Peyer's patch (tissue), 4 donors: ENCODE results near the gene ARHGEF12. TPM values are rescaled to one million over a fixed set of nuclear protein-coding genes. Genes with fewer than 3 reads are reported as not detected.

Source experiments
- DNase-seq, 3 donors: peaks; one replicate each; pipeline ENCODE4 v3.0.0-alpha.2; 2017 to 2019
- H3K27ac ChIP-seq, 4 donors: fragments of 200-600 bp; sonication (generic); one replicate each; pipeline ENCODE4 v1.5.1; 2016 to 2019
- H3K27me3 ChIP-seq, 2 donors: fragments of 200-600 bp; sonication (generic); one replicate each; pipeline ENCODE4 v1.5.1; 2019
- H3K36me3 ChIP-seq, 3 donors: fragments of 200-600 bp; sonication (generic); one replicate each; pipeline ENCODE4 v1.5.1; 2016 to 2019
- H3K4me1 ChIP-seq, 4 donors: fragments of 200-600 bp; sonication (generic); one replicate each; pipeline ENCODE4 v1.5.1; 2016 to 2019
- H3K4me3 ChIP-seq, 4 donors: fragments of 200-600 bp; sonication (generic); 1 replicate in 3 of 4; 2 replicates in 1 of 4; pipeline ENCODE4 v1.5.1; 2016 to 2019; ENCODE audit warnings: mild to moderate bottlenecking in 1 of 4
- H3K9me3 ChIP-seq, 4 donors: fragments of 200-600 bp; sonication (generic); one replicate each; pipeline ENCODE4 v1.5.1; 2016 to 2019; ENCODE audit warnings: mild to moderate bottlenecking in 1 of 4
- POLR2A ChIP-seq, 2 donors: fragments of 450-650 bp; IDR thresholded peaks; one replicate each; pipeline ENCODE4 v1.5.1; 2017; ENCODE audit warnings: antibody characterized with exemption in 2 of 2, mild to moderate bottlenecking in 2 of 2, moderate library complexity in 2 of 2
- total RNA-seq, 4 donors: library from RNA; depleted of rRNA; stranded (reverse); fragments of >200 nt; gene quantifications; one replicate each; pipeline ENCODE4 v1.1.0, GENCODE V29; 2016
- TF ChIP-seq, protein P1 (sequence below), 6 experiments: fragments of 450-650 bp in 4 of 6; fragments of 200-600 bp in 2 of 6; sonication (generic) in 1 of 6; IDR thresholded peaks; one replicate each; pipeline ENCODE4 v1.5.1; 2017 to 2019; ENCODE audit warnings: antibody characterized with exemption in 6 of 6, mild to moderate bottlenecking in 3 of 6, moderate library complexity in 1 of 6

ARHGEF12 gene
- total RNA-seq, 4 donors from 2014 or later, result 102 to 122 (median 107) TPM

DNA sequence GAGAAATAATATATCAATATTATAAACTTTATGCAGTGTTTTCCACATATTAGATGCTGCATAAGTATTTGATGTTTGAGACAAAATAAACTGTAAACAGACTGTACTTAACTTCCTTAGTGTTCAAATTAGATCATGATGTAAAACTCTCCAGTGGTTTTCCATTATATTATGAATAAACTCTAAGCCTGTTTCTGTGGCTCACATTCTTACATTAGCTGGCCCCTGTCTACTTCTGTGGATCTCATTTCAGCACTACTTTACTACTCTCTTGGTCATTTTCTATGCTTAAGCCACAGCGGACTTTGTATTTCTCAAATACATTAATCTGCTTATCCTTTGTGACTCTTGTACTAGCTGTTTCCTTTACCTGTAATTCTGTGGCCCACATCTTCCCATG is 55.6 kb downstream of the ARHGEF12 start:
- H3K4me1 ChIP-seq, result peaks cover 0 to 16% (median 0%) of the 10 kb centered on the region in 4 donors
- peak overlapping the region in 1 of 4 donors; percentile 4 for H3K27ac ChIP-seq
- TF ChIP-seq, protein P1, sequence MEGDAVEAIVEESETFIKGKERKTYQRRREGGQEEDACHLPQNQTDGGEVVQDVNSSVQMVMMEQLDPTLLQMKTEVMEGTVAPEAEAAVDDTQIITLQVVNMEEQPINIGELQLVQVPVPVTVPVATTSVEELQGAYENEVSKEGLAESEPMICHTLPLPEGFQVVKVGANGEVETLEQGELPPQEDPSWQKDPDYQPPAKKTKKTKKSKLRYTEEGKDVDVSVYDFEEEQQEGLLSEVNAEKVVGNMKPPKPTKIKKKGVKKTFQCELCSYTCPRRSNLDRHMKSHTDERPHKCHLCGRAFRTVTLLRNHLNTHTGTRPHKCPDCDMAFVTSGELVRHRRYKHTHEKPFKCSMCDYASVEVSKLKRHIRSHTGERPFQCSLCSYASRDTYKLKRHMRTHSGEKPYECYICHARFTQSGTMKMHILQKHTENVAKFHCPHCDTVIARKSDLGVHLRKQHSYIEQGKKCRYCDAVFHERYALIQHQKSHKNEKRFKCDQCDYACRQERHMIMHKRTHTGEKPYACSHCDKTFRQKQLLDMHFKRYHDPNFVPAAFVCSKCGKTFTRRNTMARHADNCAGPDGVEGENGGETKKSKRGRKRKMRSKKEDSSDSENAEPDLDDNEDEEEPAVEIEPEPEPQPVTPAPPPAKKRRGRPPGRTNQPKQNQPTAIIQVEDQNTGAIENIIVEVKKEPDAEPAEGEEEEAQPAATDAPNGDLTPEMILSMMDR (IDR thresholded peaks at IDR 0.05), result no peak
- TF ChIP-seq POLR2A (IDR thresholded peaks at IDR 0.05), result no peak
- no peak for DNase-seq
- no peaks in the 10 kb centered on the region for H3K36me3 ChIP-seq
- no peak overlapping the region for H3K4me3 ChIP-seq
- no peaks in the 10 kb centered on the region for H3K27me3 ChIP-seq
- H3K9me3 ChIP-seq, result no peaks in the 10 kb centered on the region

DNA sequence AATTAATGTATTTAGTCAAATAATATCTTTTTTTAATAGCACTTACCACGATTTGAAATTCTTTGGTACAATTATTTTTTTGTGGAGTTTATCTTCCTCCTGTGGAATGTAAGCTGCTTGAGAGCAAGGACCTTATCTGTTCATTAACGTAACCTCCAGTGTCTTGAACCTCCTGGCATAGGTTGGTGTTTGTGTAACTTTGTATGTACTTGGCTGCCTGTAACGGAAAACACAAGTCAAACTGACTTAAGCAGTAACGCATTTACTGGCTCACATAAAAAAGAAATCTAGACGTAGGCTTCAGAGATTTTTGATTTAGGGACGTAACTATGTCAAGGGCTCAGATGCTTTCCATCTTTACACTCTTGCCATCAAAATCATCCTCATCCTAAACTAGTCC is 56.1 kb downstream of the ARHGEF12 start:
- no peaks in the 10 kb centered on the region for H3K36me3 ChIP-seq
- H3K4me1 ChIP-seq, result peaks cover 0 to 16% (median 0%) of the 10 kb centered on the region in 4 donors
- H3K4me3 ChIP-seq, result no peak overlapping the region
- no peaks in the 10 kb centered on the region for H3K9me3 ChIP-seq
- H3K27ac ChIP-seq, result no peak overlapping the region
- H3K27me3 ChIP-seq, result no peaks in the 10 kb centered on the region
- no peak for DNase-seq
- no peak for TF ChIP-seq POLR2A (IDR thresholded peaks at IDR 0.05)
- TF ChIP-seq, protein P1 (IDR thresholded peaks at IDR 0.05), result no peak

DNA sequence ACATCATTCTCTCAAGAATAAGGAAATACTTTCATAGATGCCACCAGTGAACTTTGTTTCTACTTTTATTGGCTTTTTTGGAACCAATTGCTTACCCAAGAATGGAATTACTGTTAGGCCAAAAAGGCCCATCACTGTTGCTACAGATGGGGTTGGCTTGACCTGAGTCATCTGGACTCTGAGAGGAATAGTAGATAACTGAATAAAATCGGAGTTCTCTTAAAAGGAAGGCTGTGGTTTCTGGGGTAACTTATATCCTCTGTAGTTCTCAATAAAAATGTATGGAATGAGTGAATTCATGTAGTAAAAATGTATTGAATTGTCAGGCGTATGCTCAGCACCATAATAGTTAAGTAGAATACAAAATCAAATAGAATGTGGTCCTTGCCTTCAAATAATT is 56.6 kb downstream of the ARHGEF12 start:
- no peak overlapping the region for H3K4me3 ChIP-seq
- no peak for DNase-seq
- H3K9me3 ChIP-seq, result no peaks in the 10 kb centered on the region
- TF ChIP-seq, protein P1 (IDR thresholded peaks at IDR 0.05), result no peak
- TF ChIP-seq POLR2A (IDR thresholded peaks at IDR 0.05), result no peak
- H3K36me3 ChIP-seq, result no peaks in the 10 kb centered on the region
- no peak overlapping the region for H3K27ac ChIP-seq
- peaks cover 0 to 16% (median 0%) of the 10 kb centered on the region in 4 donors for H3K4me1 ChIP-seq
- no peaks in the 10 kb centered on the region for H3K27me3 ChIP-seq

DNA sequence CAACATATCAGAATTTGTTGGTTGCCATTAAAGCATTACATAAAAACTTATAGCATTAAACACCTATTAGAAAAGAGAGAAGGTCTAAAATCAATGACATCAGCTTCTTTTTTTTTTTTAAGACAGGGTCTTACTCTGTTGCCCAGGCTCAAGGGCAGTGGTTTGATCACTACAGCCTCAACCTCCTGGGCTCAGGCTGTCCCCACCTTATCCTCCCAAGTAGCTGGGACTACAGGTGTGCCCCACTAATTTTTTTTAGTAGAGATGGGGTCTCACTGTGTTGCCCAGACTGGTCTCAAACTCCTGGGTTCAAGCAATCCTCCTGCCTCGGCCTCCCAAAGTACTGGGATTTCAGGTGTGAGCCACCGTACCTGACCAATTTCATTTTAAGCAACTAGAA is 57.9 kb downstream of the ARHGEF12 start:
- Histone ChIP-seq H3K27ac (no peak overlapping the region), H3K4me1 (peaks cover 0 to 16% (median 0%) of the 10 kb centered on the region in 4 donors)

DNA sequence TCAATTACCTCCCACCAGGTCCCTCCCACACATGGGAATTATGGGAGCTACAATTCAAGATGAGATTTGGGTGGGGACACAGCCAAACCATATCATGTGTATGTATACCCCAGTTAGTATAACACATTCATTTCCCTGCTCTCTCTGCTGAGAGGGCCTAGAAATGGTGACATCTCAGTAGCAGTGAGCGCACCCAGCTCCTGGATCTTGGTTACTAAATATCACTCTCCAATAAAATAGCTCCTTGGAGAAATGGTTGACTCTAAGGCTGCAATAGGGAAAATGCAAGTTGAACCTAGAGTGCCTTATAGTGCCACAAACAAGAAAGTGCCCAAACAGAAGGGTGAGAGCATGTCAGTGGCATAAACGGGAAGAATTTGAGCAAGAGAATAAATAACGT is 59.6 kb downstream of the ARHGEF12 start:
- H3K27me3 ChIP-seq, result no peaks in the 10 kb centered on the region
- DNase-seq, result no peak
- no peak overlapping the region for H3K4me3 ChIP-seq
- no peaks in the 10 kb centered on the region for H3K36me3 ChIP-seq
- no peak for TF ChIP-seq POLR2A (IDR thresholded peaks at IDR 0.05)
- TF ChIP-seq, protein P1 (IDR thresholded peaks at IDR 0.05), result no peak
- peaks cover 0 to 22% (median 0%) of the 10 kb centered on the region in 4 donors for H3K4me1 ChIP-seq
- no peak overlapping the region for H3K27ac ChIP-seq
- H3K9me3 ChIP-seq, result no peaks in the 10 kb centered on the region

More for the DNA sequence above, 57.9 kb downstream of the ARHGEF12 start:
- no peaks in the 10 kb centered on the region for H3K36me3 ChIP-seq
- H3K27me3 ChIP-seq, result no peaks in the 10 kb centered on the region
- no peaks in the 10 kb centered on the region for H3K9me3 ChIP-seq
- no peak overlapping the region for H3K4me3 ChIP-seq
- TF ChIP-seq, protein P1 (IDR thresholded peaks at IDR 0.05), result no peak
- no peak for TF ChIP-seq POLR2A (IDR thresholded peaks at IDR 0.05)
- no peak for DNase-seq

DNA sequence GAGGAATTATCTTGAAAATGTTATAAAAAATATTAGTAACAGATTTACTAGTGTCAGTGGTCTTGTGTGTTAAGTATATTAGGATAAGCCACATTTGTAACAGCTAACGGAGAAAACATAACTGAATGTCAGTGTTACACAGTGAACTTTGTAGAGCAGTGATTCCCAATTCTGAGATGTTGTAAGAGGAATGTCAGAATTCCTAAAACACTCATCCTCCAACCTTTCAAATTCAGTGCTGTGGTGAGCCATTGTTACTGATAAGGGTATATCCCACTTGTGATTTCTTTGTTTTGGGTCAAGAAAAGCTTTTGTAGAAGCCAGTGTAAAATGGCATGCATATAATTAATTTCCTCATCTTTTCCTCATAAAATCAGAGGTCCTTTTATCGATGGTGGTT is 61.9 kb downstream of the ARHGEF12 start:
- H3K4me3 ChIP-seq, result no peak overlapping the region
- DNase-seq, result no peak
- no peaks in the 10 kb centered on the region for H3K27me3 ChIP-seq
- no peak for TF ChIP-seq POLR2A (IDR thresholded peaks at IDR 0.05)
- TF ChIP-seq, protein P1 (IDR thresholded peaks at IDR 0.05), result no peak
- no peaks in the 10 kb centered on the region for H3K9me3 ChIP-seq
- H3K27ac ChIP-seq, result no peak overlapping the region
- H3K36me3 ChIP-seq, result no peaks in the 10 kb centered on the region
- peaks cover 0 to 25% (median 0%) of the 10 kb centered on the region in 4 donors for H3K4me1 ChIP-seq
